ENCODE measurements around the gene NDUFA7. TPM values are rescaled to one million over a fixed set of nuclear protein-coding genes. Genes with fewer than 3 reads are reported as not detected.

Gene NDUFA7
- polyA plus RNA-seq, 3 donors = 49.9 to 153 (median 133) TPM

DNA sequence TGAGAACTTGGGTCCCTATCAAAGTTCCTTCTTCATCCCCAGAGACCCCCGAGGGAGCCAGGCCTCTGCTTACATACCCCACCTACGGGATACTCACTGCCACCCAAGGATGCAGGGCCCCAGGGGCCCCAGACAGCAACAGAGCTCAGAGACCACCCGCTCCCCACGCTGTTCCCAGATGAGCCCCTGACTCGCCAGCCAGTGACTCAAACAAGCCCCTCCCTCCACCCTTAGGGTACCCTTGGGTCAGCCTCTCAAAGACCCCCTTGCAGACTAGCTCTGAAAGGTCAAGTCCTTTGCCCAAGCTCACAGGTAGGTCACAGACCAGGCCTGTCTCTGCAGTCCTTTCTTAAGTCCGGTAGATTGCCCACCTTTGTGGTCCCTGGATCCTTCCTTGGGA lies 58.7 kb downstream of the NDUFA7 start:
- no peak overlapping the region for H3K4me3 Mint-ChIP-seq
- Histone ChIP-seq H3K9ac (ENCODE audit: insufficient read depth, low read length, poor library complexity, severe bottlenecking) (no peak overlapping the region), H3K36me3 (replicated peaks in 1 of 2; ENCODE audit: control insufficient read depth in 1 of 2, insufficient read depth in 2 of 2, low read length in 2 of 2) (no peaks in the 10 kb centered on the region), H3K27ac (ENCODE audit: low read depth in 1 of 2, low read length in 2 of 2) (no peak overlapping the region), H3K4me2 (replicated peaks; ENCODE audit: extremely low read depth, low read length, poor library complexity, severe bottlenecking) (no peak overlapping the region), H3K79me2 (ENCODE audit: insufficient read depth, low read length) (no peaks in the 10 kb centered on the region), H3K9me3 (replicated peaks in 1 of 2; ENCODE audit: control insufficient read depth in 1 of 2, insufficient read depth in 1 of 2, low read length in 2 of 2) (no peaks in the 10 kb centered on the region), H4K20me1 (ENCODE audit: insufficient read depth, low read length) (no peaks in the 10 kb centered on the region), H3K27me3 (ENCODE audit: control insufficient read depth in 2 of 2, insufficient read depth in 2 of 2, low read length in 2 of 2) (no peaks in the 10 kb centered on the region), H2AFZ (ENCODE audit: insufficient read depth, low read depth, low read length, poor library complexity, severe bottlenecking) (no peak overlapping the region), H3K4me1 (ENCODE audit: control insufficient read depth in 1 of 2, insufficient read depth in 2 of 2, low read length in 2 of 2) (no peaks in the 10 kb centered on the region), H3K4me3 (replicated peaks in 1 of 3; ENCODE audit: low read depth in 2 of 3, low read length in 3 of 3) (no peak overlapping the region)
- no peak overlapping the region for H3K27ac Mint-ChIP-seq
- intact Hi-C loops (cut with micrococcal nuclease) = no loop called here
- H3K27me3 Mint-ChIP-seq (ENCODE audit: low read depth in 3 of 3) = peaks cover 13 to 40% (median 38%) of the 10 kb centered on the region in 3 donors
- H3K4me1 Mint-ChIP-seq = peaks cover 2% of the 10 kb centered on the region
- no peaks in the 10 kb centered on the region for H3K36me3 Mint-ChIP-seq
- H3K9me3 Mint-ChIP-seq = peaks cover 0 to 3% (median 1%) of the 10 kb centered on the region in 7 donors
- no peak for DNase-seq
- TF ChIP-seq, protein P1, sequence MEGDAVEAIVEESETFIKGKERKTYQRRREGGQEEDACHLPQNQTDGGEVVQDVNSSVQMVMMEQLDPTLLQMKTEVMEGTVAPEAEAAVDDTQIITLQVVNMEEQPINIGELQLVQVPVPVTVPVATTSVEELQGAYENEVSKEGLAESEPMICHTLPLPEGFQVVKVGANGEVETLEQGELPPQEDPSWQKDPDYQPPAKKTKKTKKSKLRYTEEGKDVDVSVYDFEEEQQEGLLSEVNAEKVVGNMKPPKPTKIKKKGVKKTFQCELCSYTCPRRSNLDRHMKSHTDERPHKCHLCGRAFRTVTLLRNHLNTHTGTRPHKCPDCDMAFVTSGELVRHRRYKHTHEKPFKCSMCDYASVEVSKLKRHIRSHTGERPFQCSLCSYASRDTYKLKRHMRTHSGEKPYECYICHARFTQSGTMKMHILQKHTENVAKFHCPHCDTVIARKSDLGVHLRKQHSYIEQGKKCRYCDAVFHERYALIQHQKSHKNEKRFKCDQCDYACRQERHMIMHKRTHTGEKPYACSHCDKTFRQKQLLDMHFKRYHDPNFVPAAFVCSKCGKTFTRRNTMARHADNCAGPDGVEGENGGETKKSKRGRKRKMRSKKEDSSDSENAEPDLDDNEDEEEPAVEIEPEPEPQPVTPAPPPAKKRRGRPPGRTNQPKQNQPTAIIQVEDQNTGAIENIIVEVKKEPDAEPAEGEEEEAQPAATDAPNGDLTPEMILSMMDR (IDR thresholded peaks at IDR 0.05) = no peak
- whole genome bisulfite sequencing (ENCODE audit: insufficient coverage) = 96% methylated on average over 6 of the region's 6 CpGs

DNA sequence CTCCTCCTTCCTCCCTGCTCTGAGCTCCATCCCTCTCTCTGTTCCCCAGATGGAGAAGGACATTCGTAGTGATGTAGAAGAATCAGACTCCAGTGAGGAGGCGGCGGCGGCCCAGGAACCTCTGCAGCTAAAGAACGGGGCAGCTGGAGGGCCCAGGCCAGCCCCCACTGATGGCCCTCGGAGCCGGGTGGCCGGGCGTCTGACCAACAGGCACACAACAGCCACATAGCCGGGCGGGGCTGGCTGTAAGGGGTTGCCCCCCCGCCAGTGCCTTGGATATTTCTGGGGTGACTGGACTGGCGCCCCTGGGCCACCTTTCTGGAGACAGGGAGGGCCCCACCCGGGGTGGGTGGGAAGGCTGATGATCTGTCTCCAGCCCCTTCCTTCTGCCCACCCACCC lies 59.3 kb downstream of the NDUFA7 start:
- Histone ChIP-seq H3K36me3 (replicated peaks in 1 of 2; ENCODE audit: control insufficient read depth in 1 of 2, insufficient read depth in 2 of 2, low read length in 2 of 2) (no peaks in the 10 kb centered on the region), H3K27ac (ENCODE audit: low read depth in 1 of 2, low read length in 2 of 2) (no peak overlapping the region), H3K4me2 (replicated peaks; ENCODE audit: extremely low read depth, low read length, poor library complexity, severe bottlenecking) (no peak overlapping the region), H2AFZ (ENCODE audit: insufficient read depth, low read depth, low read length, poor library complexity, severe bottlenecking) (no peak overlapping the region), H3K4me1 (ENCODE audit: control insufficient read depth in 1 of 2, insufficient read depth in 2 of 2, low read length in 2 of 2) (no peaks in the 10 kb centered on the region), H3K27me3 (ENCODE audit: control insufficient read depth in 2 of 2, insufficient read depth in 2 of 2, low read length in 2 of 2) (no peaks in the 10 kb centered on the region), H3K9ac (ENCODE audit: insufficient read depth, low read length, poor library complexity, severe bottlenecking) (no peak overlapping the region), H3K79me2 (ENCODE audit: insufficient read depth, low read length) (no peaks in the 10 kb centered on the region), H3K9me3 (replicated peaks in 1 of 2; ENCODE audit: control insufficient read depth in 1 of 2, insufficient read depth in 1 of 2, low read length in 2 of 2) (no peaks in the 10 kb centered on the region), H3K4me3 (replicated peaks in 1 of 3; ENCODE audit: low read depth in 2 of 3, low read length in 3 of 3) (no peak overlapping the region), H4K20me1 (ENCODE audit: insufficient read depth, low read length) (no peaks in the 10 kb centered on the region)
- no peaks in the 10 kb centered on the region for H3K36me3 Mint-ChIP-seq
- TF ChIP-seq, protein P1 (IDR thresholded peaks at IDR 0.05) = no peak
- 90% methylated on average over 8 of the region's 14 CpGs for WGBS (ENCODE audit: insufficient coverage)
- no peak overlapping the region for H3K27ac Mint-ChIP-seq
- DNase-seq = no peak
- H3K4me3 Mint-ChIP-seq = no peak overlapping the region
- peaks cover 13 to 41% (median 37%) of the 10 kb centered on the region in 3 donors for H3K27me3 Mint-ChIP-seq (ENCODE audit: low read depth in 3 of 3)
- peaks cover 2% of the 10 kb centered on the region for H3K4me1 Mint-ChIP-seq
- intact Hi-C loops (cut with micrococcal nuclease) = no loop called here
- H3K9me3 Mint-ChIP-seq = peaks cover 0 to 3% (median 1%) of the 10 kb centered on the region in 7 donors

Data from CD14-positive monocyte (primary cell).